OCI-LY7 (cell line): ENCODE results near the gene NSMF. TPM values are rescaled to one million over a fixed set of nuclear protein-coding genes. Genes with fewer than 3 reads are reported as not detected.

Source experiments
- BruUV-seq: library from RNA; stranded (reverse); fragments of 400-500 nt; replicated peaks from 2 replicates; lab custom pipeline; 2021; lab: Mats Ljungman, UMichigan
- CTCF ChIA-PET: fragments of 300-600 bp; sonication (Branson Sonifier 250); formaldehyde crosslinking; loops from one replicate; lab custom pipeline; 2022; ENCODE audit warnings: antibody characterized with exemption; ENCODE audit not compliant: unreplicated experiment; lab: Charles Lee
- POLR2A ChIA-PET: fragments of 300-600 bp; sonication (Branson Sonifier 250); formaldehyde crosslinking; loops from one replicate; lab custom pipeline; 2022; ENCODE audit warnings: antibody characterized with exemption; lab: Charles Lee
- DNase-seq: peaks from one replicate; pipeline ENCODE4 v3.0.0-alpha.2; 2015; ENCODE audit warnings: low spot score
- H2AFZ ChIP-seq: fragments of 200-600 bp; sonication (generic), shearing (Covaris generic); 2 replicates; pipeline ENCODE4 v1.6.1; 2014; ENCODE audit warnings: mild to moderate bottlenecking, antibody characterized with exemption, low read length, moderate library complexity
- H3K27ac ChIP-seq: fragments of 200-600 bp; sonication (generic); 2 replicates; pipeline ENCODE4 v1.5.1; 2014; ENCODE audit warnings: mixed run types, low read depth, mild to moderate bottlenecking, moderate library complexity, low read length, inconsistent platforms; ENCODE audit not compliant: poor library complexity, severe bottlenecking
- H3K36me3 ChIP-seq: fragments of 200-600 bp; sonication (generic); 2 replicates; pipeline ENCODE4 v1.6.1; 2014; ENCODE audit warnings: mild to moderate bottlenecking, antibody characterized with exemption, low read length, moderate library complexity, mixed read lengths; ENCODE audit not compliant: insufficient read depth
- H3K4me1 ChIP-seq: fragments of 200-600 bp; sonication (generic); 2 replicates; pipeline ENCODE4 v1.5.1; 2014; ENCODE audit warnings: mild to moderate bottlenecking, low read length; ENCODE audit not compliant: insufficient read depth, poor library complexity, severe bottlenecking
- H3K4me2 ChIP-seq: fragments of 200-600 bp; sonication (generic); 2 replicates; pipeline ENCODE4 v1.6.1; 2014; ENCODE audit warnings: mild to moderate bottlenecking, low read length
- H3K4me3 ChIP-seq: fragments of 200-600 bp; sonication (generic); 2 replicates; pipeline ENCODE4 v1.5.1; 2014; ENCODE audit warnings: mild to moderate bottlenecking, low read depth, low read length; ENCODE audit not compliant: poor library complexity, severe bottlenecking
- H3K79me2 ChIP-seq: fragments of 200-600 bp; sonication (generic); 2 replicates; pipeline ENCODE4 v1.6.1; 2016; ENCODE audit warnings: low read depth, mild to moderate bottlenecking, low read length, moderate library complexity, mixed read lengths; ENCODE audit not compliant: insufficient read depth
- H3K9me2 ChIP-seq: fragments of 200-600 bp; sonication (generic); 2 replicates; pipeline ENCODE4 v1.6.1; 2016; ENCODE audit warnings: mild to moderate bottlenecking, low read length, mixed read lengths; ENCODE audit not compliant: insufficient read depth
- H3K9me3 ChIP-seq: fragments of 200-600 bp; sonication (generic); 2 replicates; pipeline ENCODE4 v1.6.1; 2014; ENCODE audit warnings: mild to moderate bottlenecking, mixed run types, low read length, mixed read lengths
- H4K20me1 ChIP-seq: fragments of 200-600 bp; sonication (generic); 2 replicates; pipeline ENCODE4 v1.6.1; 2014; ENCODE audit warnings: mild to moderate bottlenecking, antibody characterized with exemption, low read length, moderate library complexity, mixed read lengths; ENCODE audit not compliant: insufficient read depth
- EZH2phosphoT487 ChIP-seq: fragments of 200-600 bp; sonication (generic); IDR thresholded peaks from 2 replicates; pipeline ENCODE4 v1.6.1; 2018; ENCODE audit warnings: low read depth, borderline replicate concordance, mild to moderate bottlenecking, mixed run types, antibody characterized with exemption, low read length, moderate library complexity, mixed read lengths
- intact Hi-C: fragments of 100-400 bp; cut with micrococcal nuclease; formaldehyde crosslinking; loops from one replicate; pipeline ENCODE4 v1.10.0; 2022; ENCODE audit not compliant: unreplicated experiment
- total RNA-seq, 2 experiments: library from RNA; depleted of rRNA in 1 of 2; stranded (reverse); fragments of >200 nt in 1 of 2; shearing (Covaris generic) in 1 of 2; gene quantifications; 2 replicates each; pipeline ENCODE4 v1.2.3, GENCODE V29; 2014 to 2022
- TF ChIP-seq, protein P1 (sequence below): fragments of 200-600 bp; sonication (generic); conservative IDR thresholded peaks from 2 replicates; pipeline ENCODE4 v1.5.1; 2014; ENCODE audit warnings: mild to moderate bottlenecking, antibody characterized with exemption, low read length, moderate library complexity, mixed read lengths

Gene NSMF
- total RNA-seq, 2 experiments from 2014 or later: 20.3 to 29.8 TPM

DNA sequence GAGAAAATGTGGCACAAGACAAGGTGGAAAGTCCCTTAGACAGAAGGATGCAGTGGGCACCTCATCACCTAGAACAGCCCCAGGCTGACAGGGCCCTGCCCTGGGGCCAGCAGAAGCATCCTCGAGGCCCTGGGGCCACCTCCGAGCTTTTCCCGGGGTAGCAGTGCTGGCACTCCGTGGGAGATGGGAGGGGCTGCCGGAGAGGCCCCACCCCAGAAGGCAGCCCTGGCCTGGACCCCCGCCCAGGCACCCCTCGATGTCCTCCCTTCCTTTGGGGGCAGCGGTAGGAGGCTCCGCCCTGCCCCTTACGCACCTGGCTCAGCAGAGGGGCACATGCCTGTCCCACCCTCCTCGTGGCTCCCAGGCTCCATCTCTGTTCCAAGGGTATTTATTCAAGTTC lies 17.7 kb upstream of the NSMF start:
- H3K4me1 ChIP-seq: no peaks in the 10 kb centered on the region
- peaks cover 18% of the 10 kb centered on the region for H3K9me3 ChIP-seq
- no TSS peak for BruUV-seq
- no peaks in the 10 kb centered on the region for H3K9me2 ChIP-seq
- CTCF ChIA-PET: no interaction called here
- no peak overlapping the region for H3K27ac ChIP-seq
- H3K36me3 ChIP-seq: no peaks in the 10 kb centered on the region
- POLR2A ChIA-PET: no interaction called here
- intact Hi-C loops: no loop called here
- DNase-seq: no peak
- no peaks in the 10 kb centered on the region for H3K79me2 ChIP-seq
- no peaks in the 10 kb centered on the region for H4K20me1 ChIP-seq
- H2AFZ ChIP-seq: no peak overlapping the region
- H3K4me3 ChIP-seq: no peak overlapping the region
- TF ChIP-seq, protein P1, sequence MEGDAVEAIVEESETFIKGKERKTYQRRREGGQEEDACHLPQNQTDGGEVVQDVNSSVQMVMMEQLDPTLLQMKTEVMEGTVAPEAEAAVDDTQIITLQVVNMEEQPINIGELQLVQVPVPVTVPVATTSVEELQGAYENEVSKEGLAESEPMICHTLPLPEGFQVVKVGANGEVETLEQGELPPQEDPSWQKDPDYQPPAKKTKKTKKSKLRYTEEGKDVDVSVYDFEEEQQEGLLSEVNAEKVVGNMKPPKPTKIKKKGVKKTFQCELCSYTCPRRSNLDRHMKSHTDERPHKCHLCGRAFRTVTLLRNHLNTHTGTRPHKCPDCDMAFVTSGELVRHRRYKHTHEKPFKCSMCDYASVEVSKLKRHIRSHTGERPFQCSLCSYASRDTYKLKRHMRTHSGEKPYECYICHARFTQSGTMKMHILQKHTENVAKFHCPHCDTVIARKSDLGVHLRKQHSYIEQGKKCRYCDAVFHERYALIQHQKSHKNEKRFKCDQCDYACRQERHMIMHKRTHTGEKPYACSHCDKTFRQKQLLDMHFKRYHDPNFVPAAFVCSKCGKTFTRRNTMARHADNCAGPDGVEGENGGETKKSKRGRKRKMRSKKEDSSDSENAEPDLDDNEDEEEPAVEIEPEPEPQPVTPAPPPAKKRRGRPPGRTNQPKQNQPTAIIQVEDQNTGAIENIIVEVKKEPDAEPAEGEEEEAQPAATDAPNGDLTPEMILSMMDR: no peak
- no peak for TF ChIP-seq EZH2phosphoT487
- H3K4me2 ChIP-seq: no peak overlapping the region

DNA sequence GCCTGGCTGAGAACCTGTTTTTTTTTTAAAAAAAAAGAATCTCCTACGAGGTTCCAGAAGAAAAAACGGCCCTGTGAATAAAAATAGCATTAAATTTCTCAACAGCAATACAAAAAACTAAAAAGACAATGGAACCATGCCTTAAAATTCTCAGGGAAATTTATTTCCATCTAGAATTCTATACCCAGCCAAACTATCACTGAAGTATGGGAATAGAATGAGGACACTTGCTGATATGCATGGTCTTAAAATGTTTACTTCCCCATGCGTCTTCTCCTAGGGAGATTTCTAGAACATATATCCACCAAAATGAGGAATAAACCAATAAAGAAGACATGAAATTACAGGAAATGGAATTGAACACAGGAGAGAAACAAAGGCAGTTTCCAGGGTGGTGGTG lies 16.5 kb upstream of the NSMF start:
- intact Hi-C loops: no loop called here
- TF ChIP-seq, protein P1: no peak
- TF ChIP-seq EZH2phosphoT487: no peak
- Histone ChIP-seq H3K4me2 (no peak overlapping the region), H3K4me3 (no peak overlapping the region), H2AFZ (no peak overlapping the region), H3K36me3 (no peaks in the 10 kb centered on the region), H3K9me3 (peaks cover 18% of the 10 kb centered on the region), H4K20me1 (no peaks in the 10 kb centered on the region), H3K9me2 (no peaks in the 10 kb centered on the region), H3K27ac (no peak overlapping the region), H3K4me1 (peaks cover 4% of the 10 kb centered on the region), H3K79me2 (no peaks in the 10 kb centered on the region)
- ChIA-PET CTCF (no interaction called here), POLR2A (no interaction called here)
- no peak for DNase-seq
- no TSS peak for BruUV-seq

DNA sequence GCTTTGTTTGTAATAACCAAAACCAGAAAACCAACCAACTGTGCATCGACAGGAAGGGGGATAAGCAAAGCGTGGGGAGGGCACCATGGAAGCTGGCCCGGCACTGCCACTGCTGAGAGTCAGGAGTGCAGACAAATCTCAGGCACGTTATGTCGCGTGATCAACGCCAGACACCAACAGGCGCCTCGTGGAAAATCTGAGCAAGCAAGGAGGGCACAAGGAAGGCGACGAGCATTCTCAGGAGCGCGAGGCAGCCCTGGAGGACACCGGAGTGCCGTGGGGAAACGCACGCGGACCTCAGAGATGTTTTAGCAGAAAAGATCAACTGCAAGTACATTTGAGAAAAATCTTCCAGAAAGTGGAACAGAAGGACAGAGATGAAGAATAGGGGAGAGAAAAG lies 15.1 kb upstream of the NSMF start:
- Histone ChIP-seq H3K9me3 (peaks cover 18% of the 10 kb centered on the region), H3K9me2 (no peaks in the 10 kb centered on the region), H3K79me2 (no peaks in the 10 kb centered on the region), H4K20me1 (no peaks in the 10 kb centered on the region), H3K4me1 (peaks cover 6% of the 10 kb centered on the region), H3K4me2 (no peak overlapping the region), H3K36me3 (no peaks in the 10 kb centered on the region), H3K27ac (no peak overlapping the region), H2AFZ (no peak overlapping the region), H3K4me3 (no peak overlapping the region)
- BruUV-seq: no TSS peak
- intact Hi-C loops: no loop called here
- ChIA-PET CTCF (no interaction called here), POLR2A (no interaction called here)
- TF ChIP-seq, protein P1: no peak
- TF ChIP-seq EZH2phosphoT487: no peak
- no peak for DNase-seq
